GM23338 (cell line): Measurements from ENCODE around the gene NCSTN.

ENCODE experiments used
- CREB1 ChIP-seq: fragments of 250-450 bp; sonication (Bioruptor Pico); IDR thresholded peaks from 2 replicates; pipeline ENCODE4 v1.5.0; 2020; ENCODE audit warnings: low read depth, mild to moderate bottlenecking, moderate library complexity
- CTCF ChIP-seq, 2 experiments: fragments of 200-600 bp in 1 of 2; sonication (generic) in 1 of 2; conservative IDR thresholded peaks; 2 replicates each; pipeline versions ENCODE4 v1.5.1 to v1.6.1; 2016 to 2017; ENCODE audit warnings: antibody characterized with exemption in 2 of 2, low read depth in 2 of 2, mild to moderate bottlenecking in 2 of 2, moderate library complexity in 1 of 2
- ETS1 ChIP-seq: IDR thresholded peaks from 2 replicates; pipeline ENCODE4 v1.6.1; 2016; ENCODE audit warnings: antibody characterized with exemption
- EZH2 ChIP-seq: fragments of 200-600 bp; sonication (generic); IDR thresholded peaks from one replicate; pipeline ENCODE4 v1.8.0; 2017; ENCODE audit warnings: antibody characterized with exemption, mild to moderate bottlenecking, low read depth; ENCODE audit not compliant: unreplicated experiment
- EZH2phosphoT487 ChIP-seq: fragments of 200-600 bp; sonication (generic); IDR thresholded peaks from one replicate; pipeline ENCODE4 v1.8.1; 2018; ENCODE audit warnings: antibody characterized with exemption; ENCODE audit not compliant: unreplicated experiment
- JUNB ChIP-seq: IDR thresholded peaks from one replicate; pipeline ENCODE4 v1.6.1; 2016; ENCODE audit warnings: antibody characterized with exemption; ENCODE audit not compliant: unreplicated experiment
- NANOG ChIP-seq: IDR thresholded peaks from 2 replicates; pipeline ENCODE4 v1.6.1; 2016; ENCODE audit warnings: antibody characterized with exemption, borderline replicate concordance
- POLR2AphosphoS5 ChIP-seq: IDR thresholded peaks from 2 replicates; pipeline ENCODE4 v1.6.1; 2016; ENCODE audit warnings: antibody characterized with exemption, low read depth
- REST ChIP-seq: IDR thresholded peaks from one replicate; pipeline ENCODE4 v1.6.1; 2018; ENCODE audit warnings: antibody characterized with exemption; ENCODE audit not compliant: unreplicated experiment
- ZNF114 ChIP-seq: fragments of 250-450 bp; sonication (Bioruptor Pico); IDR thresholded peaks from 2 replicates; pipeline ENCODE4 v1.5.0; 2020; ENCODE audit warnings: mild to moderate bottlenecking, moderate library complexity
- ZNF462 ChIP-seq: fragments of 250-450 bp; sonication (Bioruptor Pico); IDR thresholded peaks from 2 replicates; pipeline ENCODE4 v1.5.0; 2020; ENCODE audit warnings: mild to moderate bottlenecking, moderate library complexity

GRCh38 chr1:160374306-160375110 is 31.3 kb downstream of the NCSTN start:
- TF ChIP-seq CTCF (conservative IDR thresholded peaks at IDR 0.05; ENCODE audit: low read depth in 2 of 2) (no peak), POLR2AphosphoS5 (no peak), CREB1 (CRISPR knock-in tag) (no peak), ZNF462 (CRISPR knock-in tag) (no peak), ZNF114 (CRISPR knock-in tag) (no peak), EZH2 (no peak), REST (no peak), NANOG (no peak), EZH2phosphoT487 (no peak), JUNB (no peak), ETS1 (no peak)
